ENCODE results near the gene CEP170B.
"Not testable (repeated sequence)": the region's sequence is repeated elsewhere in the genome, so short reads cannot be mapped to it uniquely, and the experiment has no call there.

CEP170B gene

GRCh38 chr14:104881369-104881979 is 16.4 kb downstream of the CEP170B start:
- TF ChIP-seq ZNF274 (IDR thresholded peaks at IDR 0.05; ENCODE audit: low read depth, low read length), result no peak
- Histone ChIP-seq H3K36me3 (ENCODE audit: insufficient read depth, insufficient read length, low read length) (peaks cover 33% of the 10 kb centered on the region), H3K9ac (ENCODE audit: insufficient read length, low read depth) (no peak overlapping the region), H3K4me1 (ENCODE audit: insufficient read depth, insufficient read length) (peaks cover 8% of the 10 kb centered on the region), H3K27me3 (ENCODE audit: insufficient read depth, insufficient read length) (no peaks in the 10 kb centered on the region), H3K4me3 (ENCODE audit: insufficient read length, low read depth) (no peak overlapping the region), H3K9me3 (ENCODE audit: insufficient read depth, low read length) (no peaks in the 10 kb centered on the region)
- no peak for DNase-seq (ENCODE audit: low read depth, low spot score)

GRCh38 chr14:104882325-104882973 is 17.4 kb downstream of the CEP170B start:
- Histone ChIP-seq H3K4me3 (ENCODE audit: insufficient read length, low read depth) (no peak overlapping the region), H3K36me3 (ENCODE audit: insufficient read depth, insufficient read length, low read length) (peaks cover 43% of the 10 kb centered on the region), H3K4me1 (ENCODE audit: insufficient read depth, insufficient read length) (peaks cover 5% of the 10 kb centered on the region), H3K9ac (ENCODE audit: insufficient read length, low read depth) (no peak overlapping the region), H3K9me3 (ENCODE audit: insufficient read depth, low read length) (no peaks in the 10 kb centered on the region), H3K27me3 (ENCODE audit: insufficient read depth, insufficient read length) (no peaks in the 10 kb centered on the region)
- TF ChIP-seq ZNF274 (IDR thresholded peaks at IDR 0.05; ENCODE audit: low read depth, low read length), result no peak
- no peak for TF ChIP-seq SUZ12 (IDR thresholded peaks at IDR 0.05; ENCODE audit: extremely low read depth, insufficient read depth, insufficient read length)
- no peak for TF ChIP-seq YY1 (IDR thresholded peaks at IDR 0.05; ENCODE audit: insufficient read depth, insufficient read length)
- DNase-seq (ENCODE audit: low read depth, low spot score), result no peak

- no peak for DNase-seq (ENCODE audit: low read depth, low spot score)
- Histone ChIP-seq H3K36me3 (ENCODE audit: insufficient read depth, insufficient read length, low read length) (peaks cover 45% of the 10 kb centered on the region), H3K27me3 (ENCODE audit: insufficient read depth, insufficient read length) (no peaks in the 10 kb centered on the region), H3K4me1 (ENCODE audit: insufficient read depth, insufficient read length) (peaks cover 5% of the 10 kb centered on the region), H3K4me3 (ENCODE audit: insufficient read length, low read depth) (no peak overlapping the region), H3K9me3 (ENCODE audit: insufficient read depth, low read length) (no peaks in the 10 kb centered on the region), H3K9ac (ENCODE audit: insufficient read length, low read depth) (no peak overlapping the region)
- TF ChIP-seq SUZ12 (IDR thresholded peaks at IDR 0.05; ENCODE audit: extremely low read depth, insufficient read depth, insufficient read length), result no peak
- no peak for TF ChIP-seq YY1 (IDR thresholded peaks at IDR 0.05; ENCODE audit: insufficient read depth, insufficient read length)
- no peak for TF ChIP-seq ZNF274 (IDR thresholded peaks at IDR 0.05; ENCODE audit: low read depth, low read length)
These were observed 18.1 kb downstream of the CEP170B start for GRCh38 chr14:104882991-104883660.

- H3K9ac ChIP-seq (ENCODE audit: insufficient read length, low read depth), result no peak overlapping the region
- no peaks in the 10 kb centered on the region for H3K9me3 ChIP-seq (ENCODE audit: insufficient read depth, low read length)
- H3K4me1 ChIP-seq (ENCODE audit: insufficient read depth, insufficient read length), result peaks cover 5% of the 10 kb centered on the region
- H3K36me3 ChIP-seq (ENCODE audit: insufficient read depth, insufficient read length, low read length), result peaks cover 44% of the 10 kb centered on the region
- TF ChIP-seq ZNF274 (IDR thresholded peaks at IDR 0.05; ENCODE audit: low read depth, low read length), result no peak
- no peak for TF ChIP-seq YY1 (IDR thresholded peaks at IDR 0.05; ENCODE audit: insufficient read depth, insufficient read length)
- no peak for TF ChIP-seq SUZ12 (IDR thresholded peaks at IDR 0.05; ENCODE audit: extremely low read depth, insufficient read depth, insufficient read length)
- DNase-seq (ENCODE audit: low read depth, low spot score), result no peak
- no peak overlapping the region for H3K4me3 ChIP-seq (ENCODE audit: insufficient read length, low read depth)
- no peaks in the 10 kb centered on the region for H3K27me3 ChIP-seq (ENCODE audit: insufficient read depth, insufficient read length)
These were observed 18.8 kb downstream of the CEP170B start for GRCh38 chr14:104883681-104884361.

GRCh38 chr14:104884381-104884780 is 19.3 kb downstream of the CEP170B start:
- not testable (repeated sequence) for H3K27me3 ChIP-seq (ENCODE audit: insufficient read depth, insufficient read length); H3K4me1 ChIP-seq (ENCODE audit: insufficient read depth, insufficient read length); H3K9ac ChIP-seq (ENCODE audit: insufficient read length, low read depth); H3K4me3 ChIP-seq (ENCODE audit: insufficient read length, low read depth); H3K9me3 ChIP-seq (ENCODE audit: insufficient read depth, low read length); DNase-seq (ENCODE audit: low read depth, low spot score)
- H3K36me3 ChIP-seq (ENCODE audit: insufficient read depth, insufficient read length, low read length), result peaks cover 49% of the 10 kb centered on the region

GRCh38 chr14:104885031-104885972 is 20.2 kb downstream of the CEP170B start:
- Histone ChIP-seq H3K9ac (ENCODE audit: insufficient read length, low read depth) (no peak overlapping the region), H3K27me3 (ENCODE audit: insufficient read depth, insufficient read length) (no peaks in the 10 kb centered on the region), H3K4me3 (ENCODE audit: insufficient read length, low read depth) (no peak overlapping the region), H3K36me3 (ENCODE audit: insufficient read depth, insufficient read length, low read length) (peaks cover 48% of the 10 kb centered on the region), H3K9me3 (ENCODE audit: insufficient read depth, low read length) (no peaks in the 10 kb centered on the region), H3K4me1 (ENCODE audit: insufficient read depth, insufficient read length) (peaks cover 5% of the 10 kb centered on the region)
- DNase-seq (ENCODE audit: low read depth, low spot score), result no peak
- TF ChIP-seq ZNF274 (IDR thresholded peaks at IDR 0.05; ENCODE audit: low read depth, low read length), result no peak
- no peak for TF ChIP-seq YY1 (IDR thresholded peaks at IDR 0.05; ENCODE audit: insufficient read depth, insufficient read length)
